Purkinje cell (primary cell): ENCODE results near the gene GGA1. TPM values are rescaled to one million over a fixed set of nuclear protein-coding genes. Genes with fewer than 3 reads are reported as not detected.

ENCODE experiments used
- polyA plus RNA-seq: library from polyadenylated mRNA; unstranded; fragments of >200 nt; fragmentation: Nextera tagmentation; gene quantifications from 2 replicates; pipeline ENCODE4 v1.2.1, GENCODE V29; 2014

GGA1 gene, protein sequence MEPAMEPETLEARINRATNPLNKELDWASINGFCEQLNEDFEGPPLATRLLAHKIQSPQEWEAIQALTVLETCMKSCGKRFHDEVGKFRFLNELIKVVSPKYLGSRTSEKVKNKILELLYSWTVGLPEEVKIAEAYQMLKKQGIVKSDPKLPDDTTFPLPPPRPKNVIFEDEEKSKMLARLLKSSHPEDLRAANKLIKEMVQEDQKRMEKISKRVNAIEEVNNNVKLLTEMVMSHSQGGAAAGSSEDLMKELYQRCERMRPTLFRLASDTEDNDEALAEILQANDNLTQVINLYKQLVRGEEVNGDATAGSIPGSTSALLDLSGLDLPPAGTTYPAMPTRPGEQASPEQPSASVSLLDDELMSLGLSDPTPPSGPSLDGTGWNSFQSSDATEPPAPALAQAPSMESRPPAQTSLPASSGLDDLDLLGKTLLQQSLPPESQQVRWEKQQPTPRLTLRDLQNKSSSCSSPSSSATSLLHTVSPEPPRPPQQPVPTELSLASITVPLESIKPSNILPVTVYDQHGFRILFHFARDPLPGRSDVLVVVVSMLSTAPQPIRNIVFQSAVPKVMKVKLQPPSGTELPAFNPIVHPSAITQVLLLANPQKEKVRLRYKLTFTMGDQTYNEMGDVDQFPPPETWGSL
- 2.2 and 2.9 TPM in 2 replicates for polyA plus RNA-seq

DNA sequence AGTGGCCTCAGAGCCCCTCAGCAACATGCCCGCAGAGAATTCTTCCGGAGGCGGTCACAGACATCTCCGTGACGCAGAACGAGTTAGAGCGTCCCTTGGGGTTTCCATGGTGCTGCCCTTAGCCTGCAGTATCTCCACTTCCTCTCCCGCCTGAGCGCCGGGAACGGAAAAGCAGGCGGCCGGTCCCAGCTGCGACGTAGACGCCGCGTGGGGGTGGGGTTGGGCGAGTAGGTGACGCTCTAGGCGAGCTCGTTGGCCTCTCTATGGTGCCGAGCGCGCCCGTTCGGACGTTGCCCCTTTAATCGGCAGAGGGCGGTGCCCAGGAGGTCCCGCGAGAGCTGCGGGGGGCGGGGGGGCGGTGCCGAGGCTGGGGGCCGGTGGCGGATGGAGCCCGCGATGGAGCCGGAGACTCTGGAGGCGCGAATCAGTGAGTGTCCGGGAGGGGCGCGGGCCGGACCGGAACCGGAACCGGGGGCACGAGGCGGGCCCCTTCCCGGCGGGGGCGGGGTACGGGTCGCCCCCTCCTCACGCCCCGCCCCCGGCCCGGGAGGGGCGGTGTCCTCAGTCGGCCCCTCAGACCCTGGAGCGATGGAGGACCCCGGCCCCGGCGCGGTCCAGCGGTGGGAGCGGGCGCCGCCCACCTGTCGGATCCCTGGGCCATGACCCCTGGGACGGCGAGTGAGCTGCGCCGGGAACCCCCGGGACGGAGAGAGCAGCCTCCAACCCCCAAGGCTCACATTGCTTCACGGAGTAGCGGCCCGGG is at the start of gene GGA1:
GGA1 (plus strand) TSS at position 358 of the 763 bp plus-strand sequence; CDS start at position 385, 27 bp downstream.

DNA sequence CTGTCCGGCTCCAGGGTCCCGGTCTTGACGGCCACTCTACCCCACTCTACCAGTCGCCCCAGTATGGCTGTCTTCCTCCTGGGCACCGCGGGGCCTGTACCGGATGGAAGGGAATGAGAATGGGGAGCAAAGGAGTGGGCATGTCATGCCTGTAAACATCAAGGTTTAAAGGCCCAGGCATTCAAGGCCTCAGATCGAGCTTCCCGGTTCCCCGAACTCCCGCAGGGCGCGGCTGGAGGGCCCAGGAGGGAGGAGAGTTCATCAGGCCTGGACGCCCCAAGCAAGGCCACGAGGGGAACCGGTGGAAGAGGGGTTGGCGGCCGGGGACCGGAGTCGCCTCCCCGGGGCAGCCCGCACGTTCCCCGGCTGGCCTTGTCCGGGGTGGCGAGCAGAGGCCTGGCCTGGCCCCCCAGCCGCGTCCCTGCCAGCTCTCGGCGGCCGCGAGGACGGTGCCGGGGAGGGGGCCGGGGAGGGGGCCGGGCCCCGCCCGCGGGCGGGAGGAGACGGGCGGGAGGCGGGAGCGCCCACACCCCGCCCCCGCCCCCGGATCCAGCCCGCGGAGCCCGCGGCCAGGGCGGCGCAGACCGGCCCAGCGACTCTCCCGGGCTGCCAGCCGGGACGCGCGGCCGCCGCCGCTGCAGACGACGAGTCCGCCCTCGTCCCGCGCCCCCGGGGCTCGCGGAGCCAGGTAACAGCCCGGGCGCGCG is 48.6 kb upstream of the GGA1 start, which contains the start of gene CDC42EP1:
CDC42EP1 (plus strand) TSS at position 580 of the 707 bp plus-strand sequence. CDS start 5,870 bp downstream, outside the sequence.

DNA sequence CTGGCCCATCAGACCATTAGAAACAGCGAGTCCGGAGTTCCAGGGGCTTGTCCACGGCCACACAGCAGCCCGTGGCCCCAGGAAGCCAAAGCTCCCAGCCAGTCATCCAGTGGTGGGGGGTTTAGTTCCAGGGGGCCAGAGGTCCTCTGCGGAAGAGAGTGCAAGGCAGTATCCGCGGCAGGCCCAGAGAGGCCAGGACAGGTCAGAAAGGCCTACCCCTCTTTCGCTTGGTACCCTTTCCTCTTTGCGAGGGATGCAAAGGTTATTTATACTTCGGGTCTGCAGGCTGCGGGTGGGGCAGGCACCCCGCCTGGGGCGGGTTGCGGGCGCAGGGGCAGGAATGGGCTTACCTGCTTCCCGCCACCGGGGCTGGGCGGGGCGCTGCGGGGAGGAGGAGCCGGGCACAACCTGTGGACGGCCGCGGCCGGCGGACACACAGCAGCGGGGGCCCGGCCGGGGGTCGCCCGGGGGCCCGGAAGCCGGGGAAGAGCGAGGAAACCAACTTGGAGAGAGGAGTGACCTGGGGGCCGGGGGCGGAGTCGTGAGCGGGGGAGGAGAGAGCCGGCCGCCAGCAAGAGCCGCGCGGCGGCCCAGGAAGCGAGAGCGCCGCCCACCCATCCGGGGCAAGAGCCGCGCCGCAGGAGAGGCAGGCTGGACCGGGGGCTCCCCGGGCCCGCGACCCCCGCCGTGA is 30.6 kb downstream of the GGA1 start, which contains the start of gene SH3BP1:
SH3BP1 (plus strand) TSS at position 600 of the 691 bp plus-strand sequence. CDS start 119 bp downstream, outside the sequence.

DNA sequence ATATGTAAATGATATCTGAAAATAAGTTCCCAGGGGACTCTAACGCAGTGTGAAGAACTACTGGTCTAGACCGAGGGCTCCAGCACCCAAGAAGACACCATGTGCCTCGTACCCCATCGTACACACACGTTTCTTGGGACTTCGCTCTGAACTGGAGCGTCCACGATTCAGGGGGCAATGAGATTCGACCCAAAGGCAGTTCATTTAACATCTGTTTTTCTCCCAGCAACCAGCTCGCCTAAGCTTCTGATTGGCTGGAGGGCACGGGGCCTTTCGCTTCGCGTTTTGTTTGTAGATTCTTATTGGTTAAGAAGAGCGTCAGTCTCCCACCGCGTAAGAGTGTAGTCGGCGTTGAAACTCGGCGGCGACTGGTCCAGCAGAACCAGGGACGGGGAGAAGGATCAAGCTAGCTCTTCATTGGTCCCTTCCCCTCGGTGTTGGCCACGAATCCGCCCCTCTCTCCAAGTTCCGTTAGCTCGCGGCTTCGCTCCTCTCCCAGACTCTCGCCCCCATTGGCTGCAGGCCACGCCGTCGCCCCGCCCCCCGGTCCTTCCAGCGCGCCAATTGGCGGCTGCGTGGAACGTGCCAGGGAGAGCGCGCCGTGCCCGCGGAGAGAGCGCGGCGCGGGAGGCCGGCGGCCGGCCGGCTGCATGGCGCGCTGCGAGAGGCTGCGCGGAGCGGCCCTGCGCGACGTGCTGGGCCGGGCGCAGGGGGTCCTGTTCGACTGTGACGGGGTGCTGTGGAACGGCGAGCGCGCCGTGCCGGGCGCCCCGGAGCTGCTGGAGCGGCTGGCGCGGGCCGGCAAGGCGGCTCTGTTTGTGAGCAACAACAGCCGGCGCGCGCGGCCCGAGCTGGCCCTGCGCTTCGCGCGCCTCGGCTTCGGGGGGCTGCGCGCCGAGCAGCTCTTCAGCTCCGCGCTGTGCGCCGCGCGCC is 49.8 kb downstream of the GGA1 start, which contains the start of gene PDXP:
PDXP (plus strand) TSS at position 591 of the 933 bp plus-strand sequence; CDS start at position 651, 60 bp downstream.

DNA sequence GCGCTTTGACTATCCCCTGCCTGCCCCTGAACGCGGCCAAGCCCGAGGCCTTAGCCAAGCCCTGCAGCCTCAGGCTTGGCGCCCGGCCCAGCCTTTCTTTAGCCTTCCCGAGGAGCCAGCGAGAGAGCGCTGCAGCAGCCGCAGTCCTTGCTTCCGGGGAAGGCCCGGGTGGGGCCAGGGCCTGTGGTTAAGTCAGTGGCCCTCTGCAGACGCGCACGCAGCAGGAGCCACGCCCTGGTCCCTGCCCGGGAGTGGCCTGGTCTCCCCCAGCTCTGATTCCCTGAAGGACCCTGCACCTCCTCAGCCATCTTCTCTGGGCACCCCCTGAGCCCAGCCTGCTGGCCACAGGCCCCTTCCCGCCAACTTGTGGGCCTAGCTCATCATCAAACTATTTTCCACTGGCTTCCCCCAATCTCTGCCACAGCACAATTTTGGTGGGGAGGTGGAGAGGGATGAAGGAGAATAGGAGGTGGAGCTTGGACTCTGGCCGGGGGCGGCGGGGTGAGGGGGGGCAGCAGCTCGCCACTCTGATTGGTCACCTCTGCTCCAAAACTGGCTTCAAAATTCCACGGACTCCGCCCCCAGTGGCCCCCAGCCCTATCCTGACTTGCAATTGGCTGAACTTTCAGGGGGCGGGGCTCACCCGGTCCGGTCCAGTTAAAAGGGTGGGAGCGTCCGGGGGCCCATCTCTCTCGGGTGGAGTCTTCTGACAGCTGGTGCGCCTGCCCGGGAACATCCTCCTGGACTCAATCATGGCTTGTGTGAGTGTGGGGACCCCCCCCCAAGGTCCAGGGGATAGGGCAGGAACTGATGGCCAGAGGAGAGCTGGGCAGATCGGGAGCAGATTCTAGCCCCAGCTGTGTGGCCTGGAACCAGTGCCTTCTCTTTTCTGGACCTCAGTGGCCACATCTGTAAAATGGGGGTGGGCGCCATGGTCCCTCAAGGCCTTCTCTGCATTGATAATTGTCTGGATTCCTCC is 66.6 kb downstream of the GGA1 start, which contains the start of gene LGALS1:
LGALS1 (plus strand) TSS at position 686 of the 979 bp plus-strand sequence; CDS start at position 753, 67 bp downstream.

Other genes with a start within 250 kb of the GGA1 start
- 0.14 and 0.19 TPM in 2 replicates for gene ELFN2, start 181.4 kb upstream of the GGA1 start, polyA plus RNA-seq
- gene MFNG, start 122.5 kb upstream of the GGA1 start, polyA plus RNA-seq = 0.54 TPM in 1 of 2 replicates, not detected in the other
- not detected in 2 replicates for gene CARD10, start 89.4 kb upstream of the GGA1 start, polyA plus RNA-seq
- 0.28 TPM in 1 of 2 replicates, not detected in the other for gene CDC42EP1, start 48.4 kb upstream of the GGA1 start, polyA plus RNA-seq
- 0.60 TPM in 1 of 2 replicates, not detected in the other for gene LGALS2, start 28.7 kb upstream of the GGA1 start, polyA plus RNA-seq
- 0.77 TPM in 1 of 2 replicates, not detected in the other for gene SH3BP1, start 30.8 kb downstream of the GGA1 start, polyA plus RNA-seq
- 35.5 and 50.4 TPM in 2 replicates for gene PDXP, start 49.9 kb downstream of the GGA1 start, polyA plus RNA-seq
- gene LGALS1, start 66.8 kb downstream of the GGA1 start, polyA plus RNA-seq = 228 and 441 TPM in 2 replicates
- gene NOL12, start 77.5 kb downstream of the GGA1 start, polyA plus RNA-seq = 2.8 and 8.2 TPM in 2 replicates
- 0.07 and 0.23 TPM in 2 replicates for gene TRIOBP, start 88.2 kb downstream of the GGA1 start, polyA plus RNA-seq
- 8.8 and 26.1 TPM in 2 replicates for gene GCAT, start 199.1 kb downstream of the GGA1 start, polyA plus RNA-seq
- gene GALR3, start 214.5 kb downstream of the GGA1 start, polyA plus RNA-seq = not detected in 2 replicates
- gene ANKRD54, start 235.5 kb downstream of the GGA1 start, polyA plus RNA-seq = 3.4 and 6.3 TPM in 2 replicates
- 172 and 222 TPM in 2 replicates for gene EIF3L, start 240.6 kb downstream of the GGA1 start, polyA plus RNA-seq